HL-60 (cell line): Measurements from ENCODE around the gene TJP1.

ENCODE experiments used
- GABPA ChIP-seq: IDR thresholded peaks from 2 replicates; pipeline ENCODE4 v1.6.1; 2012; ENCODE audit warnings: low read depth
- POLR2AphosphoS5 ChIP-seq: IDR thresholded peaks from 2 replicates; pipeline ENCODE4 v1.6.1; 2012; ENCODE audit warnings: low read depth
- TF ChIP-seq, protein P1 (sequence below): IDR thresholded peaks from one replicate; pipeline ENCODE4 v1.5.1; 2011; ENCODE audit warnings: low read length, control low read depth, inconsistent platforms; ENCODE audit not compliant: insufficient read depth

DNA sequence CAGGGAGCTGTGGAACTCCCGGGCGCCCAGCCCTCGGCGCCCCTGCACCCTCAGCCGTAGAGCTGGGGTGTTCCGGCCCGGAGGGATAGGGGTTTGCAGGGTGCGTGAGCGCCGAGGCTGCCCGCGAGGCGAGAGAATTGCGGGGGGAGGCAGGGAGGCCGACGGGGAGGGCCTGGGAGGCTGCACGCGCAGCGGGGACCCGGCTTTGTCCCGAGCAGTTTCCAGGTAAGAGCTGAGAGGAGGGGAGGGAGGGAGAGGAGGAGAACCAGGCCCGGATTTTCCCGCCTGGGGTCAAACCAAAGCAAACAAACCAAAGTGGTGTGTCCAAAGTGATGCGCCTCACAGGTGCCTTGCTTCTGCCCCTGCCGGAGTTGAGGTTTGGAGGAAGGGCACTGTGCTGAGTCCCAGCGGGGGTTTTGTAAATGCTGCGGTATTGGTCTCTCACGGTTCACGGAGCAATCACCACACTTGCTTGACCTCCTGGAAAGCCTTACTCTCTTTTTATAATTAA is 146.4 kb downstream of the TJP1 start:
- TF ChIP-seq, protein P1, sequence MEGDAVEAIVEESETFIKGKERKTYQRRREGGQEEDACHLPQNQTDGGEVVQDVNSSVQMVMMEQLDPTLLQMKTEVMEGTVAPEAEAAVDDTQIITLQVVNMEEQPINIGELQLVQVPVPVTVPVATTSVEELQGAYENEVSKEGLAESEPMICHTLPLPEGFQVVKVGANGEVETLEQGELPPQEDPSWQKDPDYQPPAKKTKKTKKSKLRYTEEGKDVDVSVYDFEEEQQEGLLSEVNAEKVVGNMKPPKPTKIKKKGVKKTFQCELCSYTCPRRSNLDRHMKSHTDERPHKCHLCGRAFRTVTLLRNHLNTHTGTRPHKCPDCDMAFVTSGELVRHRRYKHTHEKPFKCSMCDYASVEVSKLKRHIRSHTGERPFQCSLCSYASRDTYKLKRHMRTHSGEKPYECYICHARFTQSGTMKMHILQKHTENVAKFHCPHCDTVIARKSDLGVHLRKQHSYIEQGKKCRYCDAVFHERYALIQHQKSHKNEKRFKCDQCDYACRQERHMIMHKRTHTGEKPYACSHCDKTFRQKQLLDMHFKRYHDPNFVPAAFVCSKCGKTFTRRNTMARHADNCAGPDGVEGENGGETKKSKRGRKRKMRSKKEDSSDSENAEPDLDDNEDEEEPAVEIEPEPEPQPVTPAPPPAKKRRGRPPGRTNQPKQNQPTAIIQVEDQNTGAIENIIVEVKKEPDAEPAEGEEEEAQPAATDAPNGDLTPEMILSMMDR: no peak
- TF ChIP-seq POLR2AphosphoS5 (no peak), GABPA (no peak)
